ENCODE results near the gene KCNIP4.
"Not testable (repeated sequence)": the region's sequence is repeated elsewhere in the genome, so short reads cannot be mapped to it uniquely, and the experiment has no call there.

Gene KCNIP4

DNA sequence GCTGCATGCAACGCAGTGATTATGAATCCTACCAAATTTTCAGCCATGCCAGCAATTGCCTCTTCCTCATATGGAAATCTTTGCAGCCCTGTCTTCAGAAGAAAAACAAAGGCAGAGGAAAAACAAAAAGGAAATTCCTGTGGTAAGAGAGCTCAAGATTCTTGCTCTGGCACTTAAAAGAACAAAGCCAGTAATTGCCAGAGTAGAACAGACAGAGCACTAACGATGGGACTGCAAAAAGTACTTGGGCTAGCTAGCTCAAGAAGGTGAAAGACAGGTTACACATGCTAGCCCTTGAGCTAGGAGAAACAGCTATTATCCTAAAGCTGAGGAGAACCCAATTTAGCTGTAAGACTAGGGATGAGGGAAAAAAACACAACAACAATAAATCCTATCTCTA, 582.3 kb downstream of the KCNIP4 start:
- no peaks in the 10 kb centered on the region for H3K27me3 ChIP-seq (ENCODE audit: insufficient read depth, low read length)
- H3K9me3 ChIP-seq (ENCODE audit: insufficient read depth, low read depth, low read length), result no peaks in the 10 kb centered on the region
- no peak overlapping the region for H3K27ac ChIP-seq (ENCODE audit: low read depth, low read length)

DNA sequence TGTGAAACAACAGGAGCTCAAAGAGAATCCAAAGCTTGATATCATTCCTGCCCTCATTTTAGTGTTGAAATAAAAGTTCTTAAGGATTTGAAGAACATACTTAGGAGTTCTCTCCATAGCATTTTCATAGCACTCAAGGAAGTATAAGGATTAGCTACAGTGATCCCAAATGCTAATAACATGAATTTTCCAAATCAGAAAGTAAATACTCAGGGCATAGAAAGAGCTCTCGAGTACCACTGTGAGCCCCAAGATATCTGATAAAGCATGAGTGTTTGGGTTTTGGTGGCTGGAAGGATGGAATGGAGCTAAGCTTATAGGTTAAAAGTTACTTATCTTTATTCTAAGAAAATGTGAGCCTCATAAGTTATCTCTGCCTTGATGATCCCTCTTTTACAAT, 584.9 kb downstream of the KCNIP4 start:
- 100% methylated on average over 1 of the region's 1 CpG for WGBS
- Histone ChIP-seq H3K27me3 (ENCODE audit: insufficient read depth, low read length) (no peaks in the 10 kb centered on the region), H3K36me3 (ENCODE audit: insufficient read depth, low read length) (no peaks in the 10 kb centered on the region), H3K4me3 (ENCODE audit: low read length) (no peak overlapping the region), H3K27ac (ENCODE audit: low read depth, low read length) (no peak overlapping the region), H3K9me3 (ENCODE audit: insufficient read depth, low read depth, low read length) (no peaks in the 10 kb centered on the region), H3K4me1 (ENCODE audit: insufficient read depth, low read length) (peaks cover 36% of the 10 kb centered on the region), H3K9ac (ENCODE audit: low read depth, low read length) (no peak overlapping the region)

More for the DNA sequence above, 582.3 kb downstream of the KCNIP4 start:
- Histone ChIP-seq H3K36me3 (ENCODE audit: insufficient read depth, low read length) (no peaks in the 10 kb centered on the region), H3K9ac (ENCODE audit: low read depth, low read length) (no peak overlapping the region), H3K4me3 (ENCODE audit: low read length) (no peak overlapping the region), H3K4me1 (ENCODE audit: insufficient read depth, low read length) (peaks cover 23% of the 10 kb centered on the region)
- 15% methylated on average over 2 of the region's 2 CpGs for WGBS

- not testable (repeated sequence) for H3K4me3 ChIP-seq (ENCODE audit: low read length); H3K36me3 ChIP-seq (ENCODE audit: insufficient read depth, low read length); H3K4me1 ChIP-seq (ENCODE audit: insufficient read depth, low read length); H3K27ac ChIP-seq (ENCODE audit: low read depth, low read length); H3K9me3 ChIP-seq (ENCODE audit: insufficient read depth, low read depth, low read length); H3K9ac ChIP-seq (ENCODE audit: low read depth, low read length); H3K27me3 ChIP-seq (ENCODE audit: insufficient read depth, low read length)
- 94% methylated on average over 4 of the region's 4 CpGs for WGBS
These were observed 596.2 kb downstream of the KCNIP4 start for GRCh38 chr4:21352354-21352753.

- 86% methylated on average over 1 of the region's 1 CpG for WGBS
- Histone ChIP-seq H3K9me3 (ENCODE audit: insufficient read depth, low read depth, low read length) (peaks cover 12% of the 10 kb centered on the region; the same call in 1 of the 2 replicates), H3K9ac (ENCODE audit: low read depth, low read length) (no peak overlapping the region), H3K4me3 (ENCODE audit: low read length) (no peak overlapping the region), H3K4me1 (ENCODE audit: insufficient read depth, low read length) (no peaks in the 10 kb centered on the region), H3K36me3 (ENCODE audit: insufficient read depth, low read length) (no peaks in the 10 kb centered on the region), H3K27me3 (ENCODE audit: insufficient read depth, low read length) (no peaks in the 10 kb centered on the region), H3K27ac (ENCODE audit: low read depth, low read length) (no peak overlapping the region)
These were observed 601.4 kb downstream of the KCNIP4 start for GRCh38 chr4:21347142-21347541.

DNA sequence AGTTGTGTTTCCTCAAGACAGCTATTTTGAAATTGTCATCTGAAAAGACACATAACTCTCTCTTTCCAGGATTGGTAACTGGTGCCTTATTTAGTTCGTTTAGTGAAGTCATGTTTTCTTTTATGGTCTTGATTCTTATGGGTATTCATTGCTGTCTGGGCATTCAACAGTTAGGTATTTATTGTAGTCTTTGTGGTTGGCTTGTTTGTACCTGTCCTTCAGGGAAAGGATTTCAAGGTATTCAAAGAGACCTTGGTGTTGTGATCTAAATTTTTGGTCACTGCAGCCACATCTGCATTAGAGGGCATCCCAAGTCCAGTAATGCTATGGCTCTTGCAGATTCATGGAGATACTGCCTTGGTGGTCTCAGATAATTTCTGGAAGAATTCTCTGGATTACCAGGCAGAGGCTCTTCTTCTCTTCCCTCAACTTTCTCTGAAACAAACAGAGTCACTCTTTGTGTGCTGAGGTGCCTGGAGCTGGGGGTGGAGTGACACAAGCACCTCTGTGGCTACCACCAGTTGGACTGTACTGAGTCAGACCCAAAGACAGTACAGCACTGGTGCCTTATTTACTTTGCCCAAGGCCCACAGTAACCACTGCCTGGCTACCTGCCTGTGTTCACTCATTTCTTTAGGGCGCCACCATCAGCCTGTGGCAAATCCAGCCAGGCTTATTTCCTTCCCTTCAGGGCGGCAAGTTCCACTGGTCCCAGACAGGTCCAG, 620.4 kb downstream of the KCNIP4 start:
- Histone ChIP-seq H3K27me3 (ENCODE audit: insufficient read depth, low read length) (no peaks in the 10 kb centered on the region), H3K27ac (ENCODE audit: low read depth, low read length) (no peak overlapping the region), H3K4me3 (ENCODE audit: low read length) (no peak overlapping the region), H3K9ac (ENCODE audit: low read depth, low read length) (no peak overlapping the region), H3K4me1 (ENCODE audit: insufficient read depth, low read length) (no peaks in the 10 kb centered on the region), H3K36me3 (ENCODE audit: insufficient read depth, low read length) (no peaks in the 10 kb centered on the region), H3K9me3 (ENCODE audit: insufficient read depth, low read depth, low read length) (peaks cover 7% of the 10 kb centered on the region; the same call in 1 of the 2 replicates)
- 89% methylated on average over 3 of the region's 3 CpGs for WGBS

GRCh38 chr4:21320034-21320433, 628.5 kb downstream of the KCNIP4 start:
- Histone ChIP-seq H3K4me1 (ENCODE audit: insufficient read depth, low read length) (no peaks in the 10 kb centered on the region), H3K4me3 (ENCODE audit: low read length) (no peak overlapping the region), H3K27me3 (ENCODE audit: insufficient read depth, low read length) (no peaks in the 10 kb centered on the region), H3K9ac (ENCODE audit: low read depth, low read length) (no peak overlapping the region), H3K36me3 (ENCODE audit: insufficient read depth, low read length) (no peaks in the 10 kb centered on the region), H3K27ac (ENCODE audit: low read depth, low read length) (no peak overlapping the region), H3K9me3 (ENCODE audit: insufficient read depth, low read depth, low read length) (peaks cover 7% of the 10 kb centered on the region; the same call in 1 of the 2 replicates)
- 93% methylated on average over 1 of the region's 1 CpG for WGBS

DNA sequence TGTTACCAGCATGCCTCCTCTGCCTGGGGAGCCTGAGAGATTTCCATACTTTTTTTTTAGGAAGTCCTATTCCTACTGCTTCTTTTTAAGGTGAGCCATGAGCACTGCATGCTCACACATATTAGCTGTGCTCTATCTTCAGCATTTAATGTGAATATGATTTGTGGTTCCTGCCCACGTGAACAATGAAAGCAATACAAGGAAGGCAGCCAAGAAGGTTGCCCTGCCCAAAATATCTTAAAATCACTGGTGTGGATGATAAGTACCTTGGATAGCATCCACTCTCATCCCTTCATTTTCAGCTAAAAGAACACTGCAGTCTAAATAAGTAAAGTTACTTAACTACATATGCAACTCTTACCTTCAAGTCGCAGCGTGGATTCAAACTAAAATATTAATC, 640.9 kb downstream of the KCNIP4 start:
- no peak overlapping the region for H3K4me3 ChIP-seq (ENCODE audit: low read length)
- no peaks in the 10 kb centered on the region for H3K9me3 ChIP-seq (ENCODE audit: insufficient read depth, low read depth, low read length)
- H3K27ac ChIP-seq (ENCODE audit: low read depth, low read length), result no peak overlapping the region
- H3K9ac ChIP-seq (ENCODE audit: low read depth, low read length), result no peak overlapping the region
- H3K4me1 ChIP-seq (ENCODE audit: insufficient read depth, low read length), result peaks cover 10% of the 10 kb centered on the region; the same call in 1 of the 2 replicates
- no peaks in the 10 kb centered on the region for H3K36me3 ChIP-seq (ENCODE audit: insufficient read depth, low read length)
- WGBS, result 90% methylated on average over 3 of the region's 3 CpGs
- H3K27me3 ChIP-seq (ENCODE audit: insufficient read depth, low read length), result peaks cover 24% of the 10 kb centered on the region

DNA sequence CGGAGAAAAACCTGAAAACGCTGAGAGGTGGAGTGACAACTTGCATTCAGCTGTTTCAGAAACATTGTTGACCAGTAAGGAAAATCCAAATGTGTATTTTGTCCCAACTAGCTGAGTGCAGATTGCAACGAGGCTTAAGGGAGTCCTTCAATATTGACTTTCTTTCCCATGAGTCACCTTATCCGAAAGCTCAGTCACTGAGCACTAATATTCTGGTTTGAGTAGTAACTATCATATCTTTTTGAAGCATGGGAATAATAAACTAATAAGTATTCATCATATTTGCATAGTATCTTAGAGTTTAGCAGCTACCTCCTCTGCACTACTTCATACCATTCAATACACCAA, 644.1 kb downstream of the KCNIP4 start:
- Histone ChIP-seq H3K27ac (ENCODE audit: low read depth, low read length) (no peak overlapping the region), H3K27me3 (ENCODE audit: insufficient read depth, low read length) (peaks cover 24% of the 10 kb centered on the region), H3K4me3 (ENCODE audit: low read length) (peak overlapping the region; percentile 74), H3K9ac (ENCODE audit: low read depth, low read length) (no peak overlapping the region), H3K4me1 (ENCODE audit: insufficient read depth, low read length) (peaks cover 10% of the 10 kb centered on the region; the same call in 1 of the 2 replicates), H3K9me3 (ENCODE audit: insufficient read depth, low read depth, low read length) (no peaks in the 10 kb centered on the region), H3K36me3 (ENCODE audit: insufficient read depth, low read length) (no peaks in the 10 kb centered on the region)
- WGBS, result 14% methylated on average over 3 of the region's 4 CpGs

- 85% methylated on average over 2 of the region's 2 CpGs for WGBS
These were observed 658.0 kb downstream of the KCNIP4 start for GRCh38 chr4:21290562-21290961.

GRCh38 chr4:21276046-21276445, 672.5 kb downstream of the KCNIP4 start:
- Histone ChIP-seq H3K9ac (ENCODE audit: low read depth, low read length) (no peak overlapping the region), H3K9me3 (ENCODE audit: insufficient read depth, low read depth, low read length) (no peaks in the 10 kb centered on the region), H3K4me3 (ENCODE audit: low read length) (no peak overlapping the region), H3K4me1 (ENCODE audit: insufficient read depth, low read length) (no peaks in the 10 kb centered on the region), H3K36me3 (ENCODE audit: insufficient read depth, low read length) (no peaks in the 10 kb centered on the region), H3K27me3 (ENCODE audit: insufficient read depth, low read length) (no peaks in the 10 kb centered on the region), H3K27ac (ENCODE audit: low read depth, low read length) (no peak overlapping the region)
- 93% methylated on average over 5 of the region's 5 CpGs for WGBS

More at GRCh38 chr4:21290562-21290961, 658.0 kb downstream of the KCNIP4 start:
- Histone ChIP-seq H3K4me3 (ENCODE audit: low read length) (no peak overlapping the region), H3K9me3 (ENCODE audit: insufficient read depth, low read depth, low read length) (no peaks in the 10 kb centered on the region), H3K36me3 (ENCODE audit: insufficient read depth, low read length) (no peaks in the 10 kb centered on the region), H3K27me3 (ENCODE audit: insufficient read depth, low read length) (no peaks in the 10 kb centered on the region), H3K9ac (ENCODE audit: low read depth, low read length) (no peak overlapping the region), H3K27ac (ENCODE audit: low read depth, low read length) (no peak overlapping the region), H3K4me1 (ENCODE audit: insufficient read depth, low read length) (no peaks in the 10 kb centered on the region)

GRCh38 chr4:21271439-21272052, 677.0 kb downstream of the KCNIP4 start:
- H3K27ac ChIP-seq (ENCODE audit: low read depth, low read length), result no peak overlapping the region
- 97% methylated on average over 4 of the region's 4 CpGs for WGBS
- no peak overlapping the region for H3K9ac ChIP-seq (ENCODE audit: low read depth, low read length)
- H3K4me1 ChIP-seq (ENCODE audit: insufficient read depth, low read length), result no peaks in the 10 kb centered on the region
- H3K36me3 ChIP-seq (ENCODE audit: insufficient read depth, low read length), result no peaks in the 10 kb centered on the region
- no peaks in the 10 kb centered on the region for H3K9me3 ChIP-seq (ENCODE audit: insufficient read depth, low read depth, low read length)
- no peaks in the 10 kb centered on the region for H3K27me3 ChIP-seq (ENCODE audit: insufficient read depth, low read length)
- no peak overlapping the region for H3K4me3 ChIP-seq (ENCODE audit: low read length)

Data from HUES64 (cell line).